HepG2 (cell line): ENCODE results near the gene RBBP8NL. TPM values are rescaled to one million over a fixed set of nuclear protein-coding genes. Genes with fewer than 3 reads are reported as not detected.

ENCODE experiments used
- CTCF ChIP-seq: sonication (generic); formaldehyde crosslinking; IDR thresholded peaks from 2 replicates; pipeline ENCODE4 v1.5.0; 2020; ENCODE audit warnings: mild to moderate bottlenecking, missing genetic modification reagents, moderate library complexity
- HIC2 ChIP-seq: sonication (generic); formaldehyde crosslinking; IDR thresholded peaks from 2 replicates; pipeline ENCODE4 v1.9.0; 2022; ENCODE audit warnings: low read depth, missing genetic modification reagents
- HMGXB4 ChIP-seq, 2 experiments: sonication (generic) in 1 of 2; formaldehyde crosslinking in 1 of 2; IDR thresholded peaks; 2 replicates each; pipeline versions ENCODE4 v1.4.0 to v1.6.1; 2018 to 2020; ENCODE audit warnings: missing genetic modification reagents in 2 of 2, borderline replicate concordance in 1 of 2, low read depth in 1 of 2, mild to moderate bottlenecking in 1 of 2, missing biosample characterization in 1 of 2
- RARG ChIP-seq: sonication (generic); formaldehyde crosslinking; IDR thresholded peaks from 2 replicates; pipeline ENCODE4 v1.4.0; 2020; ENCODE audit warnings: low read depth, mild to moderate bottlenecking, missing genetic modification reagents
- RERE ChIP-seq: IDR thresholded peaks from 2 replicates; pipeline ENCODE4 v1.6.1; 2016; ENCODE audit warnings: low read depth, missing genetic modification reagents, missing compliant biosample characterization
- SALL1 ChIP-seq: sonication (generic); formaldehyde crosslinking; IDR thresholded peaks from 2 replicates; pipeline ENCODE4 v1.8.0; 2022; ENCODE audit warnings: mild to moderate bottlenecking, missing genetic modification reagents
- SMARCC2 ChIP-seq: fragments of 450-650 bp; IDR thresholded peaks from 2 replicates; pipeline ENCODE4 v1.6.1; 2017; ENCODE audit warnings: antibody characterized with exemption, mild to moderate bottlenecking
- SP4 ChIP-seq: sonication (generic); formaldehyde crosslinking; IDR thresholded peaks from 2 replicates; pipeline ENCODE4 v1.8.1; 2023; ENCODE audit warnings: mild to moderate bottlenecking, missing genetic modification reagents
- TRIM24 ChIP-seq: sonication (generic); formaldehyde crosslinking; IDR thresholded peaks from 2 replicates; pipeline ENCODE4 v1.8.0; 2022; ENCODE audit warnings: mild to moderate bottlenecking, missing genetic modification reagents
- ZFP1 ChIP-seq: IDR thresholded peaks from 2 replicates; pipeline ENCODE4 v1.6.1; 2016
- ZNF224 ChIP-seq: sonication (generic); formaldehyde crosslinking; IDR thresholded peaks from 2 replicates; pipeline ENCODE4 v1.5.0; 2020; ENCODE audit warnings: mild to moderate bottlenecking, missing genetic modification reagents
- ZNF558 ChIP-seq: sonication (generic); formaldehyde crosslinking; IDR thresholded peaks from 2 replicates; pipeline ENCODE4 v1.9.0; 2022; ENCODE audit warnings: mild to moderate bottlenecking, missing genetic modification reagents, borderline replicate concordance
- ZNF770 ChIP-seq: sonication (generic); formaldehyde crosslinking; IDR thresholded peaks from 2 replicates; pipeline ENCODE4 v1.5.0; 2020; ENCODE audit warnings: mild to moderate bottlenecking, missing genetic modification reagents
- ZNF781 ChIP-seq: sonication (generic); formaldehyde crosslinking; IDR thresholded peaks from 2 replicates; pipeline ENCODE4 v1.5.1; 2020; ENCODE audit warnings: borderline replicate concordance, mild to moderate bottlenecking, missing genetic modification reagents; ENCODE audit errors: not compliant biosample characterization
- polyA plus RNA-seq, 8 experiments: library from polyadenylated mRNA; depleted of rRNA in 3 of 8; stranded (reverse) in 7 of 8; unstranded in 1 of 8; fragments of >200 nt; fragmentation: Illumina TruSeq in 4 of 8; extraction: Trizol in 4 of 8; gene quantifications; 2 replicates each; pipeline versions ENCODE4 v1.2.1 to v1.2.3, GENCODE V29; 2011 to 2016; ENCODE audit warnings: low read depth in 4 of 8, missing spikeins in 1 of 8, mixed read lengths in 1 of 8; ENCODE audit not compliant: insufficient read depth in 1 of 8
- total RNA-seq, 5 experiments: library from RNA; depleted of rRNA; stranded (reverse); fragments of >200 nt; fragmentation: Illumina TruSeq; extraction: Trizol; gene quantifications; 2 replicates each; pipeline ENCODE4 v1.2.3, GENCODE V29; 2016; ENCODE audit warnings: low read depth in 1 of 5

The RBBP8NL gene
- total and polyA plus RNA-seq, 2 of the 13 experiments (the other 11 are each of a cell fraction or from before 2014, with no cell fraction given) = 0.69 to 0.86 TPM

GRCh38 chr20:62368976-62369814, 58.1 kb downstream of the RBBP8NL start (continued):
- TF ChIP-seq HMGXB4 (CRISPR knock-in tag; IDR thresholded peaks at IDR 0.05; ENCODE audit: borderline replicate concordance in 1 of 2, low read depth in 1 of 2) (peak in 1 of 2 experiments; percentile 77; a peak in 3 of 4 replicates), ZNF781 (CRISPR knock-in tag) (no peak), SALL1 (CRISPR knock-in tag) (peak; percentile 7; the same call in 1 of the 2 replicates), SP4 (CRISPR knock-in tag) (no peak), ZNF770 (CRISPR knock-in tag) (no peak; the same call in 1 of the 2 replicates), SMARCC2 (no peak), HIC2 (CRISPR knock-in tag) (0 out of 2 replicates have a peak, but pooled peaks have one; percentile 56), RARG (CRISPR knock-in tag) (no peak), ZFP1 (CRISPR knock-in tag) (peak; percentile 59; the same call in 1 of the 2 replicates), RERE (no peak; the same call in 1 of the 2 replicates), CTCF (CRISPR knock-in tag) (peak; percentile 65), TRIM24 (CRISPR knock-in tag) (no peak), ZNF224 (CRISPR knock-in tag) (no peak), ZNF558 (CRISPR knock-in tag) (no peak)
